Activated CD4-positive, alpha-beta T cell treated with anti-CD3 and anti-CD28 coated beads for 36 hours (primary cell): ENCODE results near the gene CAMTA2. TPM values are rescaled to one million over a fixed set of nuclear protein-coding genes. Genes with fewer than 3 reads are reported as not detected.
A peak's percentile ranks its signal among the peaks of the same experiment; 100 is the strongest.

Experiments
- ATAC-seq: fragments of 200-7000 bp; cut with Tn5 transposase; one replicate; pipeline ENCODE4 v1.10.0; 2021; ENCODE audit warnings: mild to moderate bottlenecking, moderate library complexity
- CTCF ChIA-PET: fragments of 350-600 bp; sonication (Branson Sonifier 250); formaldehyde crosslinking; loops from one replicate; lab custom pipeline; 2021; ENCODE audit warnings: antibody characterized with exemption; lab: Charles Lee
- POLR2A ChIA-PET: fragments of 350-600 bp; sonication (Branson Sonifier 250); formaldehyde crosslinking; loops from one replicate; lab custom pipeline; 2021; ENCODE audit warnings: antibody characterized with exemption, inconsistent platforms; lab: Charles Lee
- DNase-seq: peaks from one replicate; pipeline ENCODE4 v3.0.0-alpha.2; 2020
- H3K27ac Mint-ChIP-seq: one replicate; pipeline ENCODE4 v1.8.0; 2021; ENCODE audit warnings: mixed read lengths
- H3K27me3 Mint-ChIP-seq: one replicate; pipeline ENCODE4 v1.8.0; 2021; ENCODE audit warnings: mixed read lengths
- H3K36me3 Mint-ChIP-seq: one replicate; pipeline ENCODE4 v1.8.0; 2021; ENCODE audit warnings: low read depth, mixed read lengths
- H3K4me1 Mint-ChIP-seq: one replicate; pipeline ENCODE4 v1.8.0; 2021; ENCODE audit warnings: mixed read lengths
- H3K4me3 Mint-ChIP-seq: one replicate; pipeline ENCODE4 v1.8.0; 2021; ENCODE audit warnings: mild to moderate bottlenecking, moderate library complexity, mixed read lengths
- H3K9me3 Mint-ChIP-seq: one replicate; pipeline ENCODE4 v1.8.0; 2021; ENCODE audit warnings: low read depth, mixed read lengths
- intact Hi-C, 2 experiments: fragments of 100-400 bp; cut with DNase I in 1 of 2; cut with micrococcal nuclease in 1 of 2; formaldehyde crosslinking; loops; one replicate each; pipeline versions ENCODE4 v1.14.2 to v1.15.1; 2022 to 2024; cut with DNase I, micrococcal nuclease
- total RNA-seq, 2 experiments: library from RNA; stranded (reverse); gene quantifications; one replicate each; pipeline ENCODE4 v1.2.3, GENCODE V29; 2021

The CAMTA2 gene
- total RNA-seq, 2 experiments from 2014 or later: 98.2 to 124 TPM

DNA sequence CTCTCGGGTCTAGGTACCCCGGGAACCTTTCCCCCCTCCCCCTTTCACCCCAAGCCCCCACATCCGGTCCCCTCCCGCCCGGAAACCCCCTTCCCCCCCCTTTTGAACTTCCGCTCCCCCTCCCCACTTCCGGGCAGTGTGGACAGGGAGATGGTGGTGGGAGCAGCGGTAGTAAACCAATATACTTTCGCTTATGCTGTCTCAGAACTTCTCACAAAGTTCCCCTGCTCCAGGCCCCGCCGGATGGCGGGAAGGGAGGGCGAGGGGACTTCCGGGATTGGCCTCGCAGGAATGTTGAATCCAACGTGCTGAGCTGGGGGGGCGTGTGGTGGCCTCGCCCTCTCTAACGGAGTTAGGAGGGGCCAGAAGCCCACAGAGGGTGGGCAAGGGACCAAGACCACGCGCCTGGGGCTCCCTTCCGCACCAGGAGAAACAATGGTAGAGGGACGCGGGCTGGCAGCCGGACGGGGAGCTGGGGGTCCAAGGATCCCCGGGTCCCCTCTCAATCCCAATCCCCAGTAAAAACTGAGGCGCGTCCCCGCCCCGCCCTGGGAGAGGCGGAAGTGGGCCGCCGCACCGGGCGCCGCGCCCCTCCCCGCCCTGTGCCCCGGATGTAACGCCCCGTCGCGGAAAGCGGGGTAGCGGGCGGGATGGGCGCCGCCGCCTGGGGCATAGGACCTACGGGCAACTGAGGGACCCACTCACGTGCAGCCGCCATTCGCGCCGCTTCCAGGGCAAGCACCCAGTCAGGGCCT is 39.9 kb downstream of the CAMTA2 start:
- H3K27me3 Mint-ChIP-seq: no peaks in the 10 kb centered on the region
- peak; percentile 6 for ATAC-seq
- peak; percentile 84 for DNase-seq
- ChIA-PET POLR2A (interaction anchor here (0.6 to 9.2 kb wide), 3 partner anchors 20 to 336 kb away, joined by 3 to 80 read pairs (median 4); partner anchors contain the start of genes KIF1C and SPAG7), CTCF (interaction anchor here (1.0 kb wide), 1 partner anchor 20 kb away, joined by 4 read pairs; the partner anchor contains the start of gene SPAG7)
- H3K4me3 Mint-ChIP-seq: peak overlapping the region; percentile 99
- peaks cover 51% of the 10 kb centered on the region for H3K36me3 Mint-ChIP-seq
- H3K27ac Mint-ChIP-seq: peak overlapping the region; percentile 100
- H3K4me1 Mint-ChIP-seq: peaks cover 47% of the 10 kb centered on the region
- intact Hi-C loops: loop anchor here (1.0 to 10.0 kb wide), 14 partner anchors 7 to 1695 kb away; partner anchors contain the start of genes ARRB2 (in 2 of the 2), RNF167 (in 2 of the 2), SLC25A11 (in 2 of the 2) and ATP2A3 (in 1 of the 2)
- no peaks in the 10 kb centered on the region for H3K9me3 Mint-ChIP-seq

DNA sequence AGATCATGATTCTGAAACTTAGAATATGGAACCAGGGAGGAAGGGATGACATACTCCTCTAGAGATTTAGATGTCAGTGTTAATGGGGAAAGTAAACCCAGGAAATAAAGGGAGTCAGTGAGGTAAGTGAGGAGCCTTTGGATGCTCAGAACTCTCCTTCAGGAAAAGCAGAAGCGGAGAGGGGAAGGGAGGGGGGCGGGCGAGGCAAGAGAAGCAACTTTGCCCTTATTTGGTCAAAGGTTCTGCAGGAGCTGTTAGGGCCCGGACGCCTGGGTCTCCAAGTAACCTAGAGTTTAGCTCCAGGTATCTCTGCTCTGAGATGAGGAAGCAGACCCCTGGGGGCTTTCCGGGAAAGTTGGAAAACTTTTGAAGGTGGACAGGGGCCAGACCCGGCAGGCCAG is 40.5 kb downstream of the CAMTA2 start:
- CTCF ChIA-PET: interaction anchor here (1.0 kb wide), 1 partner anchor 20 kb away, joined by 4 read pairs; the partner anchor contains the start of gene SPAG7
- H3K9me3 Mint-ChIP-seq: no peaks in the 10 kb centered on the region
- H3K4me3 Mint-ChIP-seq: peak overlapping the region; percentile 99
- H3K36me3 Mint-ChIP-seq: peaks cover 57% of the 10 kb centered on the region
- peaks cover 53% of the 10 kb centered on the region for H3K4me1 Mint-ChIP-seq
- peak overlapping the region; percentile 86 for H3K27ac Mint-ChIP-seq
- ATAC-seq: no peak
- intact Hi-C loops: loop anchor here (5.0 to 10.0 kb wide), 5 partner anchors 150 to 1695 kb away; partner anchors contain the start of genes ATP2A3 (in 1 of the 2), KIAA0753 (in 1 of the 2), PSMB6 (in 1 of the 2) and TXNDC17 (in 1 of the 2)
- no peaks in the 10 kb centered on the region for H3K27me3 Mint-ChIP-seq
- POLR2A ChIA-PET: interaction anchor here (0.6 to 9.2 kb wide), 2 partner anchors 21 to 337 kb away, joined by 4 to 80 read pairs; partner anchors contain the start of gene SPAG7
- DNase-seq: no peak

DNA sequence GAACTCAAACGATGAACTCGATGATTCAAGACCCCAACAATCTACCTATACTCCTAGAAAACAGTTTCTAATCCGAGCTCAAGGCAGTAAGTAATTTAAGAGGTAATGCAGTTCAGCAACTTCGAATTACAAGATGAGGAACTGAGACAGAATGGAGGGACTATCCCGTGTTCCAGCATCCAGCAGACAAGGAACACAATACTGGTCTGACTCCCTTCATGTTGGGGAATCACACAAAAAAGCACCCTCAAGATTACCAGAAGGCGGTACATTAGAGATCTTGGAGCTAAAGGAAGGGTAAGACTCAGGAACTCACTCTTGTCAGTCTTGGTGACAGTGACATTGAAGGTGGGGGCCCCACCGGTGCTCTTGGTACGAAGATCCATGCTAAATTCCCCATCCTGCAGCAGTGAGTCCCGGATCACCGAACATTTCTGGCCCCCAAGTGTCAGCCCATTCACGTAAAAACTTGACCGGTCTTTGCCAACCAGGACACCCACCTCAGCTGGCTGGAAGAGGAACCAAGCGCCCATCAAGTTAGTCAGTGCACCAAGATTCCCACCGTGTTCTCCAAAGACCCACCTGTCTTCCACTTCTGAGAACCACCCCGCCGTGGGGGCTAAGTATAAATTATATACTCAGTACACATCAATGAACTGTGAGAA is 41.0 kb downstream of the CAMTA2 start:
- Mint-ChIP-seq H3K9me3 (no peaks in the 10 kb centered on the region), H3K4me1 (peaks cover 55% of the 10 kb centered on the region), H3K4me3 (peak overlapping the region; percentile 99), H3K27ac (peak overlapping the region; percentile 86), H3K36me3 (peaks cover 63% of the 10 kb centered on the region), H3K27me3 (no peaks in the 10 kb centered on the region)
- ATAC-seq (no peak), DNase-seq (no peak)
- intact Hi-C loops: loop anchor here (5.0 to 10.0 kb wide), 5 partner anchors 149 to 1696 kb away; partner anchors contain the start of genes ATP2A3 (in 1 of the 2), KIAA0753 (in 1 of the 2), PSMB6 (in 1 of the 2) and TXNDC17 (in 1 of the 2)
- ChIA-PET CTCF (interaction anchor here (1.2 to 1.3 kb wide), 2 partner anchors 12 to 23 kb away, joined by 6 read pairs; no protein-coding TSS in a partner anchor), POLR2A (interaction anchor here (9.2 kb wide), 1 partner anchor 21 kb away, joined by 80 read pairs; the partner anchor contains the start of gene SPAG7)

DNA sequence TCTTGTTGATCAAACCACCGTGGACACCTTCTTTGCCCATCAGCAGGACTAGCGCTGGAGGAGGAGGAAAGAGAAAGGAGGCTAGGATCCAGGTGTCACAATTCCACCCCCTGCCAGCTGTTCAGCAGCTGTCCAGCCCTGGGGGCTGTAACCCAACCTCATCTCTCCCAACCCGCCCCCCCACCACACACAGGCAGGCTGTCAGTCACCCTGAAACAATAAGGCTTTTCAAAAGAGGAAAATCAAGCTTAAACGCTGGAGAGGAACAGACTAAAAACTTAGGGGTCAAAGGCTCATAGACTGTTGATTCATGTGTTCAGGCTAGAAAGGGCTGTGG is 41.6 kb downstream of the CAMTA2 start:
- H3K27me3 Mint-ChIP-seq: no peaks in the 10 kb centered on the region

DNA sequence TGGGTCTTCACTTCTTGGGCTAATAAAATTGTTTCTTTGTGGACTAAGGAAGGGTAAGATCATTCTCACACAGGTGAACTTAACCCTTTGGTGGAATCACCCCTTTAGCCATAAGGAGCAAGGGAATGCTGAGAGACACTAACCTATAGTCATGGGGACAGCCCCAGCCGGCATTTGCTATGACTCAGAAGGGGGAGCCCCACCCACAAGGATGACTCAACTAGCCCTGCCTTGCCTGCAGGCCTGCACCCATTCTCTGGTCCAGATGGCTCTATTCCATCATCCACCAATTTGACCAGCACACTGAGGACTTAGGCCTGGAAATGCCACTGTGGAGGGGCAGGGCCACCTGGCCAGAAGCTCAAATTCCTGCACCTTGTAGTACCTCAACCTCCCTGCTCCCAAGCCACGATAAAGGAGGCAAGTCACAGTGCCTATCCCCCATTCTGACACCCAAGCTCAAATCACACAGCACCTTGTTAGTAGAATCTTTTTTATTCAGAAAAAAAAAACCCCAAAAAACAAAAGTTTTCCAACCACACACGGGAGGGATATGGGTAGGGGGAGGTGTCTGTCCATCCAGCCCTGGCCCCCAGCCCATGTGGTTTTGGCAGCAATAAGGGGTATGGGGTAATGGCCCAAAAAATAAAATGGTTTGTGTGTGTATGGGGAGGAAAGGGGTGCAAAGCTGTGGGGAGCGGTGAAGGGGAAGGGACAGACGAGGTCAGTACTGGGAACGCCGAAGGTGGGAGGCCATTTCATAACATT is 42.1 kb downstream of the CAMTA2 start:
- peak overlapping the region; percentile 99 for H3K4me3 Mint-ChIP-seq
- ATAC-seq: peak; percentile 47
- peaks cover 49% of the 10 kb centered on the region for H3K4me1 Mint-ChIP-seq
- H3K9me3 Mint-ChIP-seq: no peaks in the 10 kb centered on the region
- H3K27me3 Mint-ChIP-seq: no peaks in the 10 kb centered on the region
- intact Hi-C loops: loop anchor here (1.0 to 10.0 kb wide), 6 partner anchors 24 to 1697 kb away; partner anchors contain the start of genes ATP2A3 (in 1 of the 2), KIAA0753 (in 1 of the 2), PSMB6 (in 1 of the 2) and TXNDC17 (in 1 of the 2)
- CTCF ChIA-PET: interaction anchor here (1.2 to 1.3 kb wide), 2 partner anchors 13 to 24 kb away, joined by 6 read pairs; no protein-coding TSS in a partner anchor
- DNase-seq: peak; percentile 93
- peak overlapping the region; percentile 86 for H3K27ac Mint-ChIP-seq
- peaks cover 73% of the 10 kb centered on the region for H3K36me3 Mint-ChIP-seq
- POLR2A ChIA-PET: interaction anchor here (9.2 kb wide), 1 partner anchor 22 kb away, joined by 80 read pairs; the partner anchor contains the start of gene SPAG7

More for the DNA sequence above, 41.6 kb downstream of the CAMTA2 start:
- Mint-ChIP-seq H3K4me3 (peak overlapping the region; percentile 99), H3K27ac (peak overlapping the region; percentile 86), H3K9me3 (no peaks in the 10 kb centered on the region), H3K36me3 (peaks cover 68% of the 10 kb centered on the region), H3K4me1 (peaks cover 54% of the 10 kb centered on the region)
- DNase-seq (no peak), ATAC-seq (no peak)
- intact Hi-C loops: loop anchor here (1.0 to 10.0 kb wide), 6 partner anchors 23 to 1696 kb away; partner anchors contain the start of genes ATP2A3 (in 1 of the 2), KIAA0753 (in 1 of the 2), PSMB6 (in 1 of the 2) and TXNDC17 (in 1 of the 2)
- POLR2A ChIA-PET: interaction anchor here (9.2 kb wide), 1 partner anchor 22 kb away, joined by 80 read pairs; the partner anchor contains the start of gene SPAG7
- CTCF ChIA-PET: interaction anchor here (1.2 to 1.3 kb wide), 2 partner anchors 12 to 24 kb away, joined by 6 read pairs; no protein-coding TSS in a partner anchor

DNA sequence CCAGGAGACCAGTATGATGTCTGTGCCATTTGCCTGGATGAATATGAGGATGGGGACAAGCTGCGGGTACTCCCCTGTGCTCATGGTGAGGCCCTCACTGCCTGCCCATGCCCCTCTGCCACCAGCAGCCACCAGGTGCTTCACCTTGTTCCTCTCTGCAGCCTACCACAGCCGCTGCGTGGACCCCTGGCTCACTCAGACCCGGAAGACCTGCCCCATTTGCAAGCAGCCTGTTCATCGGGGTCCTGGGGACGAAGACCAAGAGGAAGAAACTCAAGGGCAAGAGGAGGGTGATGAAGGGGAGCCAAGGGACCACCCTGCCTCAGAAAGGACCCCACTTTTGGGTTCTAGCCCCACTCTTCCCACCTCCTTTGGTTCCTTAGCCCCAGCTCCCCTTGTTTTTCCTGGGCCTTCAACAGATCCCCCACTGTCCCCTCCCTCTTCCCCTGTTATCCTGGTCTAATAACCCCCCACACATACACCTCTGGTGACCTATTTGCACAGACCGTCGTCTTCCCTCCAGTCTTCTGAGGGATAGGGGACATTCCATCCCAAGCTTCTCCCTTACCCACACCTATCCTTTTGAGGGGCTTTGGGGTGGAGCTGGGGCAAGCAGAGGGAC is 42.8 kb downstream of the CAMTA2 start:
- Mint-ChIP-seq H3K27ac (peak overlapping the region; percentile 86), H3K27me3 (no peaks in the 10 kb centered on the region), H3K4me3 (peak overlapping the region; percentile 99), H3K36me3 (peaks cover 77% of the 10 kb centered on the region), H3K9me3 (no peaks in the 10 kb centered on the region), H3K4me1 (peaks cover 47% of the 10 kb centered on the region)
- ChIA-PET POLR2A (interaction anchor here (0.6 to 9.2 kb wide), 2 partner anchors 23 to 234 kb away, joined by 3 to 80 read pairs; partner anchors contain the start of genes ARRB2 and SPAG7), CTCF (interaction anchor here (0.5 kb wide), 1 partner anchor 154 kb away, joined by 4 read pairs; no protein-coding TSS in a partner anchor)
- ATAC-seq (no peak), DNase-seq (peak; percentile 63)
- intact Hi-C loops: loop anchor here (1.0 to 10.0 kb wide), 11 partner anchors 25 to 1698 kb away; partner anchors contain the start of genes ANKFY1 (in 1 of the 2), ATP2A3 (in 1 of the 2), GGT6 (in 1 of the 2) and HASPIN (in 1 of the 2)

DNA sequence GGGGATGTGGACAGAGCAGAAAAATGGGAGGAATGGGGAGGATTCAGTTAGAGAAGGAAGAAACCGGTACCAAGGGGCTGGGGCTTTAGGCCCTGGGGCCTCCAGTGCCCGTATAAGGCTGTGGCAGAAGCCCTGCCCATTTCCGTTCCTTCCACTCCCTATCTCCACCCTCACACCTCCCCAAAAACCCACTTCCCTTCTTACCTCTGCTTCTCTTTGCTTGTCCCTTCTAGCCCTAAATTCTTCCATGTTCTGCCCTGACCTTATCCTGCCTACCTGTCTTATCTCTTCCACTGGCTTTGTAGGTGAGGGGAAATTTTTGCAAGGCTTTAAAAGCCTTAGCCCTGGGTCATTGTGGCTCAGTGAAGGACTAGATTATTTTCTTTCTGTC is 43.3 kb downstream of the CAMTA2 start:
- ATAC-seq: peak; percentile 23

DNA sequence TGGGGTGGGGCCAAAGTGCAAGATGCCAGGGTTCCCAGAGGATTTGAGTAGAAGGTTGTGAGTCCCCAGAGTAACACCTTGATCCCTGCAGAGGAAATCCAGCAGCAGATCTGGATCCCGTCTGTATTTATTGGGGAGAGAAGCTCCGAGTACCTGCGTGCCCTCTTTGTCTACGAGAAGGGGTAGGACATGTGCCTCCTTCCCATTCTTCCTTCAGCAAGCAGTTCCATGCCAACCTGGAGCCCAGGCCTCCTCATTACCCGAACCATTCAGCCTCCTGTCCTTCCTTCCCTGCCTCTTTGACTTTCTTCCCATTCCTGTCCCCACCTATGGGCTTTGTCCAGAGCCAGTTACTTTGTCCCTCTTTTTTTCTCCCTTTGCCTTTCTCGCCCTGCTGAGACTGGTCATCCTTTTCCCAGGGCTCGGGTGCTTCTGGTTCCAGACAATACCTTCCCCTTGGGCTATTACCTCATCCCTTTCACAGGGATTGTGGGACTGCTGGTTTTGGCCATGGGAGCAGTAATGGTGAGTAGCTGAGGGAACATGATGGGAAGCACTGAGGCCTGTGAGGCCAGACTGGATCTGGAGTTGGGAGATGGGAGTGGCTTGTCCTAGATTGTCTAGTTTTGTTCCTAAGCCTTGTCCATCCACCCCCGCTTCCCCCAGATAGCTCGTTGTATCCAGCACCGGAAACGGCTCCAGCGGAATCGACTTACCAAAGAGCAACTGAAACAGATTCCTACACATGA is 44.5 kb downstream of the CAMTA2 start:
- intact Hi-C loops: loop anchor here (5.0 to 10.0 kb wide), 7 partner anchors 36 to 1221 kb away; partner anchors contain the start of genes ANKFY1 (in 1 of the 2), ATP2A3 (in 1 of the 2), GGT6 (in 1 of the 2) and HASPIN (in 1 of the 2)
- ChIA-PET CTCF (interaction anchor here (0.8 kb wide), 1 partner anchor 34 kb away, joined by 3 read pairs; no protein-coding TSS in a partner anchor), POLR2A (interaction anchor here (9.2 kb wide), 1 partner anchor 25 kb away, joined by 80 read pairs; the partner anchor contains the start of gene SPAG7)
- Mint-ChIP-seq H3K9me3 (no peaks in the 10 kb centered on the region), H3K36me3 (peaks cover 87% of the 10 kb centered on the region), H3K27ac (peak overlapping the region; percentile 97), H3K4me1 (peaks cover 58% of the 10 kb centered on the region), H3K4me3 (peak overlapping the region; percentile 99), H3K27me3 (no peaks in the 10 kb centered on the region)
- no peak for ATAC-seq
- DNase-seq: no peak

More for the DNA sequence above, 43.3 kb downstream of the CAMTA2 start:
- CTCF ChIA-PET: interaction anchor here (0.5 to 0.7 kb wide), 2 partner anchors 154 to 588 kb away, joined by 3 to 4 read pairs; no protein-coding TSS in a partner anchor
- Mint-ChIP-seq H3K4me3 (peak overlapping the region; percentile 99), H3K4me1 (peaks cover 47% of the 10 kb centered on the region), H3K9me3 (no peaks in the 10 kb centered on the region), H3K36me3 (peaks cover 79% of the 10 kb centered on the region), H3K27ac (peak overlapping the region; percentile 86), H3K27me3 (no peaks in the 10 kb centered on the region)
- POLR2A ChIA-PET: interaction anchor here (0.6 to 9.2 kb wide), 2 partner anchors 24 to 234 kb away, joined by 3 to 80 read pairs; partner anchors contain the start of genes ARRB2 and SPAG7
- DNase-seq: peak; percentile 76
- intact Hi-C loops: loop anchor here (5.0 to 10.0 kb wide), 7 partner anchors 37 to 1222 kb away; partner anchors contain the start of genes ANKFY1 (in 1 of the 2), ATP2A3 (in 1 of the 2), GGT6 (in 1 of the 2) and HASPIN (in 1 of the 2)
